ENCODE results near the gene EDEM2.

GRCh38 chr20:35092524-35093266 lies 54.4 kb downstream of the EDEM2 start, which contains the start of gene TRPC4AP:
- TF ChIP-seq CTCF (IDR thresholded peaks at IDR 0.05), result peak; percentile 96 to 99 (median 98)
- peak; percentile 77 for TF ChIP-seq POLR2A (IDR thresholded peaks at IDR 0.05)
- TF ChIP-seq POLR2AphosphoS5 (IDR thresholded peaks at IDR 0.05), result peak; percentile 89 to 94 (median 91)
